GM18499 (cell line): ENCODE data around the gene SPRYD3.
"Not testable (repeated sequence)": the region's sequence is repeated elsewhere in the genome, so short reads cannot be mapped to it uniquely, and the experiment has no call there.

ENCODE experiments used
- ATAC-seq: cut with Tn5 transposase; IDR thresholded peaks from one replicate; pipeline ENCODE4 v1.9.1; 2021; ENCODE audit warnings: moderate number of reproducible peaks; ENCODE audit not compliant: insufficient read depth, unreplicated experiment

Gene SPRYD3

GRCh38 chr12:53036802-53037201, 42.4 kb downstream of the SPRYD3 start:
- ATAC-seq = no peak

DNA sequence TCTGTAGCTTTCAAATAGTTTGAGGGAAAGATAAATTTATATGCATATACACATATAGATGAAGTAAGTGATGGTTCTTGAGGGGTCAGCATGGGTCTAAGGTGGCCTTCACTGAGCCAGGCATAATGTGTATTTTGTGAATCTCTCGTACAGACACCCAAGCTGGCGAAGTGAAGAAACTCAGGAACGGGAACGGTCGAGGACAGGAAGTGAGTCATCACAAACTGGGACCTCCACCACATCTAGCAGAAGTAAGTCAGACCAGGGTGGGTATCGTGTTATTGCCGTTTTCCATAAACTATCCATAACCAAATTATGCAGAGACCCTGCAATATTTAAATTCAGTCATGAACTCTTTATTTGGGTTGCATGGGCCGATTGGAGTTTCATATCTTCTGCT, 44.7 kb downstream of the SPRYD3 start:
- ATAC-seq = no peak

GRCh38 chr12:53033832-53034231, 45.4 kb downstream of the SPRYD3 start:
- not testable (repeated sequence) for ATAC-seq

- no peak for ATAC-seq
Observed at GRCh38 chr12:53031616-53032015, 47.6 kb downstream of the SPRYD3 start.

GRCh38 chr12:53027014-53027413, 52.2 kb downstream of the SPRYD3 start:
- not testable (repeated sequence) for ATAC-seq

GRCh38 chr12:53025250-53025649, 53.9 kb downstream of the SPRYD3 start:
- ATAC-seq = no peak

GRCh38 chr12:53014709-53015108, 64.5 kb downstream of the SPRYD3 start:
- no peak for ATAC-seq
